ENCODE measurements around the gene ZNF543. TPM values are rescaled to one million over a fixed set of nuclear protein-coding genes. Genes with fewer than 3 reads are reported as not detected.
A peak's percentile ranks its signal among the peaks of the same experiment; 100 is the strongest.

Gene ZNF543
- total RNA-seq, 1 experiment from 2014 or later = 5.2 TPM

GRCh38 chr19:57302020-57302465 lies 18.2 kb upstream of the ZNF543 start:
- peaks cover 26% of the 10 kb centered on the region for H3K4me1 ChIP-seq (ENCODE audit: insufficient read depth, low read length)
- H3K9me3 ChIP-seq (ENCODE audit: low read length) = no peaks in the 10 kb centered on the region
- intact Hi-C loops (cut with micrococcal nuclease) = no loop called here
- ATAC-seq (peak; percentile 97), DNase-seq (peak; percentile 94)
- H4K20me1 ChIP-seq (ENCODE audit: low read length) = peaks cover 27% of the 10 kb centered on the region; the same call in 1 of the 2 replicates
- peak overlapping the region; percentile 33 for H3K27ac ChIP-seq (ENCODE audit: low read length)
- H3K9ac ChIP-seq (ENCODE audit: low read length) = no peak overlapping the region
- no peak overlapping the region for H3K4me3 ChIP-seq (ENCODE audit: low read length)
- H3K79me2 ChIP-seq (ENCODE audit: low read length) = peaks cover 55% of the 10 kb centered on the region
- no peaks in the 10 kb centered on the region for H3K27me3 ChIP-seq (ENCODE audit: low read length)
- BruUV-seq (replicated peaks) = no TSS peak
- TF ChIP-seq CTCF (conservative IDR thresholded peaks at IDR 0.05; ENCODE audit: low read depth, low read length) (0 out of 2 replicates have a peak, but pooled peaks have one; percentile 15), EZH2phosphoT487 (IDR thresholded peaks at IDR 0.05; ENCODE audit: borderline replicate concordance, low read length) (no peak), EZH2 (IDR thresholded peaks at IDR 0.05; ENCODE audit: low read length, unreplicated experiment) (no peak)
- ChIA-PET POLR2A (ENCODE audit: unreplicated experiment) (no interaction called here), CTCF (no interaction called here)
- H3F3A ChIP-seq (ENCODE audit: low read length, unreplicated experiment) = no peaks in the 10 kb centered on the region
- H3K36me3 ChIP-seq (ENCODE audit: low read depth, low read length) = peaks cover 37% of the 10 kb centered on the region
- H3K9me2 ChIP-seq (replicated peaks; ENCODE audit: low read length) = no peaks in the 10 kb centered on the region
- no peak overlapping the region for H2AFZ ChIP-seq (ENCODE audit: low read length)
- H3K4me2 ChIP-seq (ENCODE audit: low read length) = 0 out of 2 replicates have a peak overlapping the region, but pooled peaks have one; percentile 5

- no peak overlapping the region for H3K9ac ChIP-seq (ENCODE audit: low read length)
- no peaks in the 10 kb centered on the region for H3F3A ChIP-seq (ENCODE audit: low read length, unreplicated experiment)
- no peaks in the 10 kb centered on the region for H3K27me3 ChIP-seq (ENCODE audit: low read length)
- no TSS peak for BruUV-seq (replicated peaks)
- ATAC-seq = no peak
- intact Hi-C loops (cut with micrococcal nuclease) = no loop called here
- no peak overlapping the region for H3K4me2 ChIP-seq (ENCODE audit: low read length)
- H3K9me3 ChIP-seq (ENCODE audit: low read length) = no peaks in the 10 kb centered on the region
- peaks cover 34% of the 10 kb centered on the region for H3K36me3 ChIP-seq (ENCODE audit: low read depth, low read length)
- H3K4me3 ChIP-seq (ENCODE audit: low read length) = no peak overlapping the region
- no peaks in the 10 kb centered on the region for H3K9me2 ChIP-seq (replicated peaks; ENCODE audit: low read length)
- peaks cover 46% of the 10 kb centered on the region for H3K79me2 ChIP-seq (ENCODE audit: low read length)
- ChIA-PET CTCF (no interaction called here), POLR2A (ENCODE audit: unreplicated experiment) (no interaction called here)
- TF ChIP-seq EZH2 (IDR thresholded peaks at IDR 0.05; ENCODE audit: low read length, unreplicated experiment) (no peak), CTCF (conservative IDR thresholded peaks at IDR 0.05; ENCODE audit: low read depth, low read length) (no peak), EZH2phosphoT487 (IDR thresholded peaks at IDR 0.05; ENCODE audit: borderline replicate concordance, low read length) (no peak)
- peaks cover 26% of the 10 kb centered on the region for H3K4me1 ChIP-seq (ENCODE audit: insufficient read depth, low read length)
- no peak overlapping the region for H3K27ac ChIP-seq (ENCODE audit: low read length)
- no peak overlapping the region for H2AFZ ChIP-seq (ENCODE audit: low read length)
- H4K20me1 ChIP-seq (ENCODE audit: low read length) = peaks cover 22% of the 10 kb centered on the region; the same call in 1 of the 2 replicates
- peak; percentile 10 for DNase-seq
These were observed 17.4 kb upstream of the ZNF543 start for GRCh38 chr19:57302727-57303401.

GRCh38 chr19:57305056-57305455 lies 15.2 kb upstream of the ZNF543 start:
- intact Hi-C loops (cut with micrococcal nuclease) = no loop called here
- ChIA-PET POLR2A (ENCODE audit: unreplicated experiment) (no interaction called here), CTCF (no interaction called here)
- H3F3A ChIP-seq (ENCODE audit: low read length, unreplicated experiment) = no peaks in the 10 kb centered on the region
- no peak overlapping the region for H3K4me3 ChIP-seq (ENCODE audit: low read length)
- no peak for DNase-seq
- H3K9me3 ChIP-seq (ENCODE audit: low read length) = no peaks in the 10 kb centered on the region
- H3K4me1 ChIP-seq (ENCODE audit: insufficient read depth, low read length) = peaks cover 26% of the 10 kb centered on the region
- no TSS peak for BruUV-seq (replicated peaks)
- H3K27ac ChIP-seq (ENCODE audit: low read length) = no peak overlapping the region
- TF ChIP-seq CTCF (conservative IDR thresholded peaks at IDR 0.05; ENCODE audit: low read depth, low read length) (no peak), EZH2 (IDR thresholded peaks at IDR 0.05; ENCODE audit: low read length, unreplicated experiment) (no peak), EZH2phosphoT487 (IDR thresholded peaks at IDR 0.05; ENCODE audit: borderline replicate concordance, low read length) (no peak)
- peaks cover 32% of the 10 kb centered on the region for H3K79me2 ChIP-seq (ENCODE audit: low read length)
- H3K4me2 ChIP-seq (ENCODE audit: low read length) = no peak overlapping the region
- H3K36me3 ChIP-seq (ENCODE audit: low read depth, low read length) = peaks cover 21% of the 10 kb centered on the region
- peaks cover 20% of the 10 kb centered on the region; the same call in 1 of the 2 replicates for H4K20me1 ChIP-seq (ENCODE audit: low read length)
- no peak overlapping the region for H2AFZ ChIP-seq (ENCODE audit: low read length)
- no peak for ATAC-seq
- H3K27me3 ChIP-seq (ENCODE audit: low read length) = no peaks in the 10 kb centered on the region
- no peak overlapping the region for H3K9ac ChIP-seq (ENCODE audit: low read length)
- H3K9me2 ChIP-seq (replicated peaks; ENCODE audit: low read length) = no peaks in the 10 kb centered on the region
